ENCODE data around the gene SMAD6.

Gene SMAD6

DNA sequence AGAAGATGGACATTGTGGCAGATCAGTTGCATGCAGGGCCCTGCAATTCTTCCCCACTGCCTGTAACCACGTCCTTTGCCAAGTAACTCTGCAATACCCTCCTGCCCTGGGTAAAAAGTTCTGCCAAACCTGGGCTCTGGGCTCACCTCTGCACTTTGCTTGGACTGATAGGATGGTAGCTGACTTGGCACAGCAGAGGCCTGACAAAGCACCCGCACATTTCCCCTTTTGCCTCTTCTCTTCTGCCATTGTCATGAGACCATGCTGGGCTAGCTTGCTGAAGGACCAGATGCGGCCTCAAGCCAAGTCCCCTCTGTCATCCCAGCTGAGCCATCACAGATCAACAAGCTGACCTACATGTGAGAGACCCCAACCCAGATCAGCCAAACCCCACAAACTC lies 122.4 kb downstream of the SMAD6 start:
- no peak overlapping the region for H3K4me2 ChIP-seq (ENCODE audit: low read length)
- H3K27me3 ChIP-seq (ENCODE audit: control insufficient read depth, low read length): no peaks in the 10 kb centered on the region
- H3K4me1 ChIP-seq (ENCODE audit: control insufficient read depth, low read length): no peaks in the 10 kb centered on the region
- no peaks in the 10 kb centered on the region for H4K20me1 ChIP-seq (ENCODE audit: control insufficient read depth, insufficient read depth, low read depth, low read length)
- no peaks in the 10 kb centered on the region for H3F3A ChIP-seq (ENCODE audit: control insufficient read depth, insufficient read depth)
- no peak overlapping the region for H3K4me3 ChIP-seq (ENCODE audit: low read length)
- no peaks in the 10 kb centered on the region for H3K79me2 ChIP-seq (ENCODE audit: control insufficient read depth, low read length)
- H3K9me2 ChIP-seq (replicated peaks; ENCODE audit: control insufficient read depth, low read length): no peaks in the 10 kb centered on the region
- H3K36me3 ChIP-seq (ENCODE audit: control insufficient read depth, low read length): no peaks in the 10 kb centered on the region
- TF ChIP-seq, protein P1, sequence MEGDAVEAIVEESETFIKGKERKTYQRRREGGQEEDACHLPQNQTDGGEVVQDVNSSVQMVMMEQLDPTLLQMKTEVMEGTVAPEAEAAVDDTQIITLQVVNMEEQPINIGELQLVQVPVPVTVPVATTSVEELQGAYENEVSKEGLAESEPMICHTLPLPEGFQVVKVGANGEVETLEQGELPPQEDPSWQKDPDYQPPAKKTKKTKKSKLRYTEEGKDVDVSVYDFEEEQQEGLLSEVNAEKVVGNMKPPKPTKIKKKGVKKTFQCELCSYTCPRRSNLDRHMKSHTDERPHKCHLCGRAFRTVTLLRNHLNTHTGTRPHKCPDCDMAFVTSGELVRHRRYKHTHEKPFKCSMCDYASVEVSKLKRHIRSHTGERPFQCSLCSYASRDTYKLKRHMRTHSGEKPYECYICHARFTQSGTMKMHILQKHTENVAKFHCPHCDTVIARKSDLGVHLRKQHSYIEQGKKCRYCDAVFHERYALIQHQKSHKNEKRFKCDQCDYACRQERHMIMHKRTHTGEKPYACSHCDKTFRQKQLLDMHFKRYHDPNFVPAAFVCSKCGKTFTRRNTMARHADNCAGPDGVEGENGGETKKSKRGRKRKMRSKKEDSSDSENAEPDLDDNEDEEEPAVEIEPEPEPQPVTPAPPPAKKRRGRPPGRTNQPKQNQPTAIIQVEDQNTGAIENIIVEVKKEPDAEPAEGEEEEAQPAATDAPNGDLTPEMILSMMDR (IDR thresholded peaks at IDR 0.05; ENCODE audit: low read depth, low read length, poor library complexity, severe bottlenecking): no peak
- no peak for TF ChIP-seq EZH2phosphoT487 (IDR thresholded peaks at IDR 0.05; ENCODE audit: borderline replicate concordance, low read length)
- H3K9me3 ChIP-seq (ENCODE audit: control insufficient read depth, insufficient read depth, low read length): no peaks in the 10 kb centered on the region
- no peak overlapping the region for H3K27ac ChIP-seq (ENCODE audit: low read depth, low read length)

DNA sequence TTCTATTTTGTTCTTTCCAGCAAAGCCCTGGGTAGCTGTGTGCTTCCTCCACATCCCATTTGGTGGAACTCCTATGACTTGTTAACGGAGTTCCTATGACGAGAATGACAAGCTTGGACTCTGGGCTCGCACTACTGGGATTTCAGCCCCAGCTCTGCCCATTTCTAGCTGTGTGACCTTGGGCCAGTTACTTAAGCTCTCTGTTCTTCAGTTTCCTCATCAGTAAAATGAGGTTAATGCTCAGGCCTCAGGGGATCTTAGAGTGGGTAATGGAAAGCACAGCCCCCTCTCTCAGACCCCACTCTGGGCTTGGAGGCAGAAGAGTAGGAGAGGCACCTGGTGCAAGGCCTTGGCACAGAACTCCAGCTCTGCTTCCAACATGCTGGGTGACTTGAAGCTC lies 123.1 kb downstream of the SMAD6 start:
- Histone ChIP-seq H3K79me2 (ENCODE audit: control insufficient read depth, low read length) (no peaks in the 10 kb centered on the region), H3F3A (ENCODE audit: control insufficient read depth, insufficient read depth) (no peaks in the 10 kb centered on the region), H3K4me3 (ENCODE audit: low read length) (no peak overlapping the region), H3K9me2 (replicated peaks; ENCODE audit: control insufficient read depth, low read length) (no peaks in the 10 kb centered on the region), H3K36me3 (ENCODE audit: control insufficient read depth, low read length) (no peaks in the 10 kb centered on the region), H3K9me3 (ENCODE audit: control insufficient read depth, insufficient read depth, low read length) (no peaks in the 10 kb centered on the region), H3K27ac (ENCODE audit: low read depth, low read length) (no peak overlapping the region), H3K27me3 (ENCODE audit: control insufficient read depth, low read length) (no peaks in the 10 kb centered on the region), H3K4me1 (ENCODE audit: control insufficient read depth, low read length) (no peaks in the 10 kb centered on the region), H3K4me2 (ENCODE audit: low read length) (no peak overlapping the region), H4K20me1 (ENCODE audit: control insufficient read depth, insufficient read depth, low read depth, low read length) (no peaks in the 10 kb centered on the region)
- no peak for TF ChIP-seq EZH2phosphoT487 (IDR thresholded peaks at IDR 0.05; ENCODE audit: borderline replicate concordance, low read length)

DNA sequence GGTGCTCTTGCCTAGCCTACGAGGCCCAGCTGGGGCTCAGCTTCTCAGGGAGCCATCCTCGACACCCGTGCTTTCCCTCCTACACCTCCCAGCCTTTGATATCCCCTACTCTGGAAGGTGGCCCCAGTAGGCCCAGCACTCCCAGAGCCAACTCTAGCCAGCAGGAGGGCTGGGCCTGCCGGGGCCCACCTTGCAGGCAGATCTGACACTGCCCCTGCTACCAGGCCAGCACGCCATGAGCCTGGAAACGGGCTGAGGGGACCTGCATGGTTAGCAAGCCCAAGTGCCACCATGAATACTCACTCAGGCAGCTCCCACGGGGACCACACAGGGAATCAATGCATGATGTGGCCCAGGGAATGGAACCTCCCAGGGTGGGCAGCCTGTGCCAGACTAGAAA lies 123.7 kb downstream of the SMAD6 start:
- Histone ChIP-seq H3F3A (ENCODE audit: control insufficient read depth, insufficient read depth) (no peaks in the 10 kb centered on the region), H3K36me3 (ENCODE audit: control insufficient read depth, low read length) (no peaks in the 10 kb centered on the region), H3K79me2 (ENCODE audit: control insufficient read depth, low read length) (no peaks in the 10 kb centered on the region), H4K20me1 (ENCODE audit: control insufficient read depth, insufficient read depth, low read depth, low read length) (no peaks in the 10 kb centered on the region), H3K4me1 (ENCODE audit: control insufficient read depth, low read length) (no peaks in the 10 kb centered on the region), H3K27me3 (ENCODE audit: control insufficient read depth, low read length) (no peaks in the 10 kb centered on the region), H3K4me3 (ENCODE audit: low read length) (no peak overlapping the region), H3K4me2 (ENCODE audit: low read length) (no peak overlapping the region), H3K9me2 (replicated peaks; ENCODE audit: control insufficient read depth, low read length) (no peaks in the 10 kb centered on the region), H3K27ac (ENCODE audit: low read depth, low read length) (no peak overlapping the region), H3K9me3 (ENCODE audit: control insufficient read depth, insufficient read depth, low read length) (no peaks in the 10 kb centered on the region)
- no peak for TF ChIP-seq EZH2phosphoT487 (IDR thresholded peaks at IDR 0.05; ENCODE audit: borderline replicate concordance, low read length)
- TF ChIP-seq, protein P1 (IDR thresholded peaks at IDR 0.05; ENCODE audit: low read depth, low read length, poor library complexity, severe bottlenecking): no peak

DNA sequence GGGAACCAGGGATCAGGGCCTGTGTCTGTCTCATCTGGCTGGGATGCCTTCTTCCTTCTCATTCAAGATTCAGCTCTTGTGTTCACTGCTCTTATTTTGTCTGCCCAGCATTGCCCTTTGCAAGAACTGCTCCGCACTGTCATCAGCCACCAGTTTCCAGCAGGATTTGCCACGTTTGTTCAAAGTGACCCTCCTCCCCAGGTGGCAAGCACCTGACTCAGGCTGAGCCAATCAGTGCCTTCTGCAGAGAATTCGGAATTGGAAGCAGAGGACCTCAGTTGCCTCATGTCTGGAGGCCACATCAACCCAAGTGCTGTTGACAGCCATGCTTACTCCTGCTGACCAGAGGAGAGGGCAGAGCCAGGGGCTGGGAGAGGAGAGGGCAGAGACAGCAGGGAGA lies 124.5 kb downstream of the SMAD6 start:
- H3K36me3 ChIP-seq (ENCODE audit: control insufficient read depth, low read length): no peaks in the 10 kb centered on the region
- H3K4me1 ChIP-seq (ENCODE audit: control insufficient read depth, low read length): no peaks in the 10 kb centered on the region
- no peak overlapping the region for H3K27ac ChIP-seq (ENCODE audit: low read depth, low read length)
- no peaks in the 10 kb centered on the region for H3K79me2 ChIP-seq (ENCODE audit: control insufficient read depth, low read length)
- 0 out of 2 replicates have a peak, but pooled peaks cover 2% of the 10 kb centered on the region for H3K27me3 ChIP-seq (ENCODE audit: control insufficient read depth, low read length)
- TF ChIP-seq, protein P1 (IDR thresholded peaks at IDR 0.05; ENCODE audit: low read depth, low read length, poor library complexity, severe bottlenecking): no peak
- TF ChIP-seq EZH2phosphoT487 (IDR thresholded peaks at IDR 0.05; ENCODE audit: borderline replicate concordance, low read length): no peak
- H4K20me1 ChIP-seq (ENCODE audit: control insufficient read depth, insufficient read depth, low read depth, low read length): no peaks in the 10 kb centered on the region
- H3K4me2 ChIP-seq (ENCODE audit: low read length): no peak overlapping the region
- H3K4me3 ChIP-seq (ENCODE audit: low read length): no peak overlapping the region
- H3F3A ChIP-seq (ENCODE audit: control insufficient read depth, insufficient read depth): no peaks in the 10 kb centered on the region
- no peaks in the 10 kb centered on the region for H3K9me2 ChIP-seq (replicated peaks; ENCODE audit: control insufficient read depth, low read length)
- H3K9me3 ChIP-seq (ENCODE audit: control insufficient read depth, insufficient read depth, low read length): no peaks in the 10 kb centered on the region

Measured in DOHH2 (cell line).